Measurements from ENCODE around the gene MRE11. TPM values are rescaled to one million over a fixed set of nuclear protein-coding genes. Genes with fewer than 3 reads are reported as not detected.

The MRE11 gene
- total RNA-seq, 2 donors from 2014 or later, result 14.0 to 17.6 TPM

- no peak for DNase-seq
- no peak for TF ChIP-seq CTCF (IDR thresholded peaks at IDR 0.05)
- Histone ChIP-seq H3K4me1 (no peaks in the 10 kb centered on the region), H3K4me3 (no peak overlapping the region), H3K9me3 (no peaks in the 10 kb centered on the region), H3K27ac (no peak overlapping the region), H3K9ac (ENCODE audit: low read depth in 2 of 2, low read length in 2 of 2) (no peak overlapping the region), H3K27me3 (no peaks in the 10 kb centered on the region), H3K36me3 (no peaks in the 10 kb centered on the region)
- intact Hi-C loops (cut with DNase I), result no loop called here
Observed at GRCh38 chr11:94481342-94481741, 12.3 kb downstream of the MRE11 start.

- TF ChIP-seq CTCF (IDR thresholded peaks at IDR 0.05), result no peak
- Histone ChIP-seq H3K36me3 (no peaks in the 10 kb centered on the region), H3K9me3 (no peaks in the 10 kb centered on the region)
Observed at GRCh38 chr11:94477624-94478023, 16.0 kb downstream of the MRE11 start.

GRCh38 chr11:94472916-94473799 is 20.5 kb downstream of the MRE11 start:
- intact Hi-C loops (cut with DNase I), result no loop called here
- H3K27ac ChIP-seq, result no peak overlapping the region
- H3K4me3 ChIP-seq, result no peak overlapping the region
- no peaks in the 10 kb centered on the region for H3K9me3 ChIP-seq
- H3K4me1 ChIP-seq, result no peaks in the 10 kb centered on the region
- no peaks in the 10 kb centered on the region for H3K27me3 ChIP-seq
- no peak for DNase-seq
- TF ChIP-seq CTCF (IDR thresholded peaks at IDR 0.05), result no peak
- H3K36me3 ChIP-seq, result no peaks in the 10 kb centered on the region
- H3K9ac ChIP-seq (ENCODE audit: low read depth in 2 of 2, low read length in 2 of 2), result no peak overlapping the region

More at GRCh38 chr11:94477624-94478023, 16.0 kb downstream of the MRE11 start:
- no peaks in the 10 kb centered on the region for H3K27me3 ChIP-seq
- no peak overlapping the region for H3K4me3 ChIP-seq
- H3K4me1 ChIP-seq, result no peaks in the 10 kb centered on the region
- intact Hi-C loops (cut with DNase I), result no loop called here
- no peak overlapping the region for H3K27ac ChIP-seq
- H3K9ac ChIP-seq (ENCODE audit: low read depth in 2 of 2, low read length in 2 of 2), result no peak overlapping the region
- DNase-seq, result no peak

GRCh38 chr11:94469416-94469815 is 24.2 kb downstream of the MRE11 start:
- Histone ChIP-seq H3K36me3 (no peaks in the 10 kb centered on the region), H3K4me3 (no peak overlapping the region), H3K27ac (no peak overlapping the region), H3K4me1 (no peaks in the 10 kb centered on the region), H3K9ac (ENCODE audit: low read depth in 2 of 2, low read length in 2 of 2) (no peak overlapping the region), H3K9me3 (no peaks in the 10 kb centered on the region), H3K27me3 (no peaks in the 10 kb centered on the region)
- no peak for DNase-seq
- intact Hi-C loops (cut with DNase I), result no loop called here
- TF ChIP-seq CTCF (IDR thresholded peaks at IDR 0.05), result no peak

GRCh38 chr11:94459576-94459975 is 34.1 kb downstream of the MRE11 start:
- no peaks in the 10 kb centered on the region for H3K27me3 ChIP-seq
- H3K9ac ChIP-seq (ENCODE audit: low read depth in 2 of 2, low read length in 2 of 2), result no peak overlapping the region
- H3K36me3 ChIP-seq, result peaks cover 5% of the 10 kb centered on the region
- no peak for DNase-seq
- intact Hi-C loops (cut with DNase I), result no loop called here
- no peak for TF ChIP-seq CTCF (IDR thresholded peaks at IDR 0.05)
- no peak overlapping the region for H3K27ac ChIP-seq
- H3K4me1 ChIP-seq, result no peaks in the 10 kb centered on the region
- H3K9me3 ChIP-seq, result no peaks in the 10 kb centered on the region
- H3K4me3 ChIP-seq, result no peak overlapping the region

Measured in colonic mucosa (tissue), 4 donors.